GM19467 (cell line): Measurements from ENCODE around the gene SQOR.
A peak's percentile ranks its signal among the peaks of the same experiment; 100 is the strongest.
"Not testable (repeated sequence)": the region's sequence is repeated elsewhere in the genome, so short reads cannot be mapped to it uniquely, and the experiment has no call there.

Experiments used
- ATAC-seq: cut with Tn5 transposase; IDR thresholded peaks from one replicate; pipeline ENCODE4 v1.9.1; 2021; ENCODE audit warnings: mild to moderate bottlenecking, moderate library complexity; ENCODE audit not compliant: unreplicated experiment

The SQOR gene

DNA sequence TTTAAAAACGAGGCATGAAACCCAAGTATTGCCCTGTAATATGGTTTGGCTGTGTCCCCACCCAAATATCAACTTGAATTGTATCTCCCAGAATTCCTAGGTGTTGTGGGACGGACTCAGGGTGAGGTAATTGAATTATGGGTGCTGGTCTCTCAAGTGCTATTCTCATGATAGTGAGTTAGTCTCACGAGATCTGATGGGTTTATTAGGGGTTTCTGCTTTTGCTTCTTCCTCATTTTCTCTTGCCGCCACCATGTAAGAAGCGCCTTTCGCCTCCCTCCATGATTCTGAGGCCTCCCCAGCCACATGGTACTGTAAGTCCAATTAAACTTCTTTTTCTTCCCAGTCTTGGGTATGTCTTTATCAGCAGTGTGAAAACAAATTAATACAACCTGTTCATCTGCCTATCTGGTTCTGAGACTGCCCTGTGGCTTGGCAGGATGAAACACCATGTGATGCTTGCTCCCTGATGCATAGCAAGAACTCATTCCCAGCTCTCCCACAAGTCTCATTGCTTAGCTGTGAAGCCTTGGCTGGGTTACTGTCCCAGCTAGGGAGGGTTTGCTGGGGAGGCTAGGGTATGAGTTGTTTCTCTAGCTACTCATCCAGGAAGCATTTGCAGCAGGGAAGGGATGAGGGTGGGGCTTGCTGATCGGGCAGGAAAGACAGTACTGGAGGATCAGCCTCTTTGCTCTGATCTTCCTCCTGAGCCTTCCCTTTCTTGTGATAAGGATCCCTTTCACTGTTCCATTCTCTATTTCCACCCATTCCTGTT lies 3.7 kb upstream of the SQOR start:
- no peak for ATAC-seq

- ATAC-seq, result no peak
Observed at GRCh38 chr15:45631776-45632175, 3.1 kb upstream of the SQOR start.

- peak; percentile 36 for ATAC-seq
Observed at GRCh38 chr15:45635191-45635638, 386 bp downstream of the SQOR start.

- ATAC-seq, result no peak
Observed at GRCh38 chr15:45635763-45636292, 999 bp downstream of the SQOR start.

- no peak for ATAC-seq
Observed at GRCh38 chr15:45637141-45637540, 2.3 kb downstream of the SQOR start.

DNA sequence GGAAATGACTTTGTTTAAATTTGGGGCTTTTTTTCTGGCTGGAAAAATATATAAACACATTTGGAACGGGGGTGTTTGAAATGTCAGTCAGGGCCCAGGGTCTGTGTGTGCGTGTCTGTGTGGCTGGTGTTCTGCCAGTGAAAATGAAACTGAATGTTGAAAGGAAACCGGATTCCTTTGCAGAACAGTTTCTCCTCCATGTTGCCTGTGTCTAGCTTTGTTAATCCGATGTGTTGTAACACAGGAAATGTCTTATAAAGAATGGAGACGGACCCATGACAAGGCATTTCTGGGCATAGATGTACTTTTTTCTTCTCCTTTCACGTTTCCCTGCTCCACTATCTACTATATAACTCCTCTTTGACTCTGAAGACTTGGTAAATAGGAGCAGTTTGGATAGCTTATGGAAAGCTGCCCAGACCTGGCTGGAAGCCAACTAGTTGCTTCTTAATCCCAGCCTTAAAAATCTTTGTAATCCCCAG lies 2.8 kb downstream of the SQOR start:
- peak; percentile 50 for ATAC-seq

DNA sequence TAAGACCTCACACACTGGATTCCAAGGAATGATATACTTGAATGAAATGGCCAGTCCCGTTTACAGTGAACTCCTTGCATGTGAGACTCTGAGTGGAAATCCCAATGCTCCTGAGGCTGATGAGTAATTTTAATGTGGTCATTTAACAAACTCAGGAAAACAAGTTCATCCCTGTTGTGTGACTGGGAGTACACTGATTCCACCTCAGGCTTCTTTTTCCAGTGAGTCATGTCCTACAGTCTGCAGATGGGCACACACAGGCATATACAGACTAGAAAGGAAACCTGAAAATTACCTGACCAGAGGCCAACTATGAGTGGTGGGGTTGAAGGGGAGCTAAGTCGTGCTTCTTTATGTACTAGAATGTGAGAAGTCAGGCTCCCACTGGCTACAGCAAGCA lies 5.8 kb downstream of the SQOR start:
- ATAC-seq, result no peak

- ATAC-seq, result no peak
Observed at GRCh38 chr15:45641374-45641781, 6.5 kb downstream of the SQOR start.

- ATAC-seq, result no peak
Observed at GRCh38 chr15:45641999-45642932, 7.4 kb downstream of the SQOR start.

DNA sequence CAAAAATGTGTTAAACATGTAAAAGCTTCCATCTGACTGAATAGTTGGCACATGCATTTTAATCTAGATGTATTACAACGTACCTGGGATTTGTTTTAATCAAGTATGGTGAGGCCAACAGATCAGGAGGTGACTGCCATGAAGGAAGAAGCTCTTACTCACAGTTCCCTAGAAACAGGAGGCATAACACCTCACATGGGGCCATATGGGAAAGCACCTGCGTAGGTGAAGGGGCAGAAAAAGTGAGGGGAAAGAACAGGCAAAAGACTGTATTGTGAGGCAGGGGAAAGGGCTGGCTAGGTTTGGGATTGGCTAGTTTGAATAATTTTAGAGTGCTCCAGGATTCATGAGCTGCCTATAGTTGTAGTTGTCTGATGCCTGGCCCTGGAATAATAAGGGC lies 9.6 kb downstream of the SQOR start:
- ATAC-seq, result no peak

DNA sequence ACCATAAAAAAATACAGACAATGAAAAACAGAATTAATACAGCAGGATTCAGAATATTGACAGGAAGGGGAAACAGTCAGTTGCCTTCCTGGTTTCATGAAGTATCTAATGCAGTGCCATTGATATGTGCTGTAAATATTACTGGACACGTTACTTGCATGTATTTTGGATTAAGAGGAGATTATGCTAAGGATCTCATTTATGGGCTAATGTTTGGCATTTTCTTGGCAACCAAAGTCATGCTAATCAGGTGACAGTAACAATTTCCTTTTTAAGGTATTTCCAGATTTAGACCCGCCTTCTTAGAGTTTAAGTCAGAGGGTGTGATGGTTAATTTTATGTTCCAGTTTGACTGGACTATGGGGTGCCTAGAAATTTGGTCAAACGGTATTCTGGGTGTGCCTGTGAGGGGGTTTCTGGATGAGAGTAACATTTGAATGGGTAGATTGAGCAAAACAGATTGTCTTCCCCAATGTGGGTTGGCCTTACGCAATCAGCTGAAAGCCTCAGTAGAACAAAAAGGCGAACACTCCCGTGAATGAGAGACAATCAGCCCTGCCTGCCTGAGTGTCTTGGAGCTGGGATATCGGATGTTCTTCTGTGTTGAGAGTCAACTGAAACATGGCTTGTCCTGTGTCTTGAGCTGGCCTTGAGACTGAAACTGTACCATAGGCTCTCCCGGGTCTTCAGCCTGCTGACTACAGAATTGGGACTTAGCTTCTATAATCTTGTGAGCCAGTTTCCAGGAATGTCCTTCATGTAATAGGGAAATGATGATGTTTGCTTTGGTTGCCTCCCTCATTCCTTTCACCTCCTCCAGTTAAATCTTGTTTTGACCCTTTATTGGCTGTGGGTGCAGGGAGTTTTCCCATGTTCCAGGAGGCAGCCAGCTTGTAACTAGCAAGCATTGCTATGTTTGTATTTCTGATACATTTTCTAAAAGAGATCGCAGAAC lies 10.5 kb downstream of the SQOR start:
- no peak for ATAC-seq

- ATAC-seq, result no peak
Observed at GRCh38 chr15:45646220-45646619, 11.4 kb downstream of the SQOR start.

GRCh38 chr15:45647828-45648227 lies 13.0 kb downstream of the SQOR start:
- no peak for ATAC-seq

DNA sequence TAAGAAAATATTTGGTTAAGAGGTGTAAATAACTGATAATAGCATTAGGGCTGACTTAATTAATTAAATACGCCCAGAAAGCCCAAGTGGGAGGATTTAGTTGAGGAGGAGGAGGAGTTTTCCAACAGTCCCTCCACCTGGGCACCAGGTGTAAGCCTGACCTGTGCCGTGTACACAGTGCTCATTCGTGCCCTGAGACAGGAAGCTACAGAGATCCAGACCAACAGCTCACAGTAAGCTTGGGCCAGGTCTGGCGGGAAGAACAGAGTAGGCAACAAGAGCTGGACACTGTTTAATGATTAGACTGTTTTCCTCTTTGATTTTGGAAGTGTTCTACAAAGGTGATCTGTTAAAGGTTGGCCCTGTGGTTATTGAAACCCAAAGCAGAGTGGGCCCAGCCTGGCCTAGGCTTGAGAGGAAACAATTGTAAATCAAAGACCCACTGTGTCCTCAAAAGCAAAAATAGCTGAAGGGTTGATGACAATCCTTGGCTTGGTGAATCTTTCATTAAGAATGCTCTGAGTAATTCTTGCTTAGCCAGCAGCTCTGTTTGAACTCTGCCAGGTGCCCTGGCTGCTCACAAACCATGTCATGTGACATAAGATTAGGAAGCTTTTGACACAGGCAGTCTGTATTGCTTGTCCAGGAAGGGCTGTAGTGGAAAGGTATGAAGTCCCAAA lies 13.8 kb downstream of the SQOR start:
- no peak for ATAC-seq

GRCh38 chr15:45650007-45650406 lies 15.2 kb downstream of the SQOR start:
- not testable (repeated sequence) for ATAC-seq

- ATAC-seq, result no peak
Observed at GRCh38 chr15:45650889-45651525, 16.2 kb downstream of the SQOR start.

GRCh38 chr15:45653702-45654424 lies 19.0 kb downstream of the SQOR start:
- no peak for ATAC-seq

GRCh38 chr15:45654749-45655148 lies 19.9 kb downstream of the SQOR start:
- ATAC-seq, result no peak

DNA sequence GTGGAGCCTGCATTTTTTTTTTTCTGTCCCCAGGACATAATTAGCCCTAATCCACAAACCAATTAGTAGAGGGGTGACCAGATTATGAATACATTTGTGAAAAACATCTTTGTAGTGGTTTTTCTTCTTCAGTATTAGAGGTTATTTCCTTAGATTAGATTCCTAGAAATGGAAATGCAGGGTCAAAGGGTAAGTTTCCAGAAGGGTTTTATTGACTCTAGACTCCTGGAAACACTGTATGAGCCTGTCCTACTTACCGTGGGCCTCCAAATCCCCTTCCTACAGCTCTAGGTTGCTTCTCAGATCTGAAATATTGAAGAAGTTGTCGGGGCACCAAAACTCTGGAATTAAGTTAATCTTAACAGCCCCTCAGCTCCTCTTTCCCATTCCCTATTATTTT lies 22.4 kb downstream of the SQOR start:
- no peak for ATAC-seq
